ENCODE data around the gene PDCD6IP.
"Not testable (repeated sequence)": the region's sequence is repeated elsewhere in the genome, so short reads cannot be mapped to it uniquely, and the experiment has no call there.

PDCD6IP gene, protein sequence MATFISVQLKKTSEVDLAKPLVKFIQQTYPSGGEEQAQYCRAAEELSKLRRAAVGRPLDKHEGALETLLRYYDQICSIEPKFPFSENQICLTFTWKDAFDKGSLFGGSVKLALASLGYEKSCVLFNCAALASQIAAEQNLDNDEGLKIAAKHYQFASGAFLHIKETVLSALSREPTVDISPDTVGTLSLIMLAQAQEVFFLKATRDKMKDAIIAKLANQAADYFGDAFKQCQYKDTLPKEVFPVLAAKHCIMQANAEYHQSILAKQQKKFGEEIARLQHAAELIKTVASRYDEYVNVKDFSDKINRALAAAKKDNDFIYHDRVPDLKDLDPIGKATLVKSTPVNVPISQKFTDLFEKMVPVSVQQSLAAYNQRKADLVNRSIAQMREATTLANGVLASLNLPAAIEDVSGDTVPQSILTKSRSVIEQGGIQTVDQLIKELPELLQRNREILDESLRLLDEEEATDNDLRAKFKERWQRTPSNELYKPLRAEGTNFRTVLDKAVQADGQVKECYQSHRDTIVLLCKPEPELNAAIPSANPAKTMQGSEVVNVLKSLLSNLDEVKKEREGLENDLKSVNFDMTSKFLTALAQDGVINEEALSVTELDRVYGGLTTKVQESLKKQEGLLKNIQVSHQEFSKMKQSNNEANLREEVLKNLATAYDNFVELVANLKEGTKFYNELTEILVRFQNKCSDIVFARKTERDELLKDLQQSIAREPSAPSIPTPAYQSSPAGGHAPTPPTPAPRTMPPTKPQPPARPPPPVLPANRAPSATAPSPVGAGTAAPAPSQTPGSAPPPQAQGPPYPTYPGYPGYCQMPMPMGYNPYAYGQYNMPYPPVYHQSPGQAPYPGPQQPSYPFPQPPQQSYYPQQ

DNA sequence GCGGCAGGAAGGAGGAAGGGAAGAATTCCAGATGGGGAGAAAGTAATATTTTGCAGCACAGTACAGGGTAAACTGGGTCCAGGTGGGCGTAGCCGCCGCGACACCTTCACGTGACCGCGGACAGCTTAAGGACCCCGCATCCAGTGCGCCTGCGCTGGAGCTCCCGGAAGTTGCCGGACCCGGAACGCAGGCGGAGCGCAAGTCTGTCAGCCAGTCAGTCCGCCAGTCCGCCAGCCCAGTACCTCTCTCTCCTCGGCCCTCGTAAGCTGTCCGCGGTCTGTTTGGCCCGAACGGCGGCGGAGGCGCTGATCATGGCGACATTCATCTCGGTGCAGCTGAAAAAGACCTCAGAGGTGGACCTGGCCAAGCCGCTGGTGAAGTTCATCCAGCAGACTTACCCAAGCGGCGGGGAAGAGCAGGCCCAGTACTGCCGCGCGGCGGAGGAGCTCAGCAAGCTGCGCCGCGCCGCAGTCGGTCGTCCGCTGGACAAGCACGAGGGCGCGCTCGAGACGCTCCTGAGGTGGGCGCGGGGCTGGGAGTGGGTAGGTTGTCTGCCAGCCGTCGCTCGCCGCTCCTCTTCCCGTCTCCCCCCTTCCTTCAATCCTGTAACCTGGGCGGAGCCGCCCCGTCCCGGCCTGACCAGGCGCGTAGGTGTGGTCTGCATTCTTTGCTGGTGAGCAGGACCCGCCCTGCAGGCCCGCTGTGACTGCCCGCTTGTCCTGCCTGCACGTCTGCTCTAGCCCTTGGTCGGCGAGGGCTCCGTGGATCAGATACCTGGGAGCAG lies at the start of gene PDCD6IP:
TSS of gene PDCD6IP (plus strand) at position 213 of the 784 bp plus-strand sequence. CDS start at position 312, 99 bp downstream.
- peak; percentile 92 for ATAC-seq
- DNase-seq = peak; percentile 93

DNA sequence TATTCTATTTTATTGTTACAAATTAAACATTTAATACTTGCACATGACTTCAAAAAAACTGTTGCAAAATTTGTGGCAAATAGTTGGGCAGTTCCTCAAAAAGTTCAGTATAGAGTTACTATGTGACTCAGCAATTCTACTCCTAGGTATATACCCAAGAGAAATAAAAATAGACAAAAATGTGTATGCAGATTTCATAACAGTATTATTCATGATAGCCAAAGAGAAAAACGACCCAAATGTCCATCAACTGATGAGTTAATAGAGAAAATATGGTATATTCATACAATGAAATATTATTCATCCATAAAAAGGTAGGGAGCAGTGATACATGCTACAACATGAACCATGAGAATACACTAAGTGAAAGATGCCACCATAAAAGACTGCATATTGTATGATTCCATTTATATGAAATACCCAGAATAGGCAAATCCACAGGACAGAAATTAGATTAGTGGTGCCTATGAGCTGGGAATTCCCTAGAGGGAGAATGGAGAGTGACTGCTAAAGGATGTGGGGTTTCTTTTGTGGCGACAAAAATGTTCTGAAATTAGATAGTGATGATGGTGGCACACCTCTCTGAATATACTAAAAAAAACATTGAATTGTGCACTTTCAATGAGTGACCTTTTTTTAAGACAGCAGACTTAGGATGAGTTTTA lies 48.8 kb upstream of the PDCD6IP start:
- no peak for DNase-seq
- no peak for ATAC-seq

DNA sequence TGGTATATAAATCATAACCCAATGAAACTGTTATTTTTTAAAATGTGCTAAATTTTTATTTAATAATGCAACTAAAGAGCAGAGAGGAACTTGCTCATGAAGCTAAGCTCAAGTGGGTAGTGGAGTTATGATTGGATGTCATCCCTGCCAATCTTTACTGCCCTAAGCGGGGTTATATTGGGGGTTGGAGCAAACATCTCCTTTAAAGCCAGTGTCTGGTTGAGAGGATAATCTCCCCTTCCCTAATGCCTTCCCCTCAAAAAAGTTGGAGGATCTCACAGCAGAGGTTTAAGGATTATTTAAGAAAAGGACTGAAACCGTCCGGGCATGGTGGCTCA lies 48.2 kb upstream of the PDCD6IP start:
- DNase-seq (no peak), ATAC-seq (no peak)

DNA sequence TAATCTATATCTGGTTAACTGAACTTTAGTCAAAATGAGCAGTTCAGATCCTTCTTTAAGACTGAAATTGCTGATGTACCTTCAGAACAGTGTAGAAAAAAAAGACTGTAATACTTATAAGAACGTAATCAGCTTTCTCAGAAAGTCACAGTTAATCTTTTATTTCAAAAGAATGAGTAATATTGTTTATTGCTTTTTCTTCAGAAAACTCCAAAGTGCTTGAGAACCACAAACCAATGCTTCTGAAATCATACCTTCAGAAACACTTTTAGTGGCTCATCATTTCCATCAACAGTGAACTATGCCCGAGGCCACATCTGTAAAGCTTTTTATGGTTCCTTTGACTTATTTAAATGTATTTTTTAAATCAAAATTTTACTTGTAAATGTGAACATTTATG lies 47.1 kb upstream of the PDCD6IP start:
- DNase-seq (no peak), ATAC-seq (no peak)

DNA sequence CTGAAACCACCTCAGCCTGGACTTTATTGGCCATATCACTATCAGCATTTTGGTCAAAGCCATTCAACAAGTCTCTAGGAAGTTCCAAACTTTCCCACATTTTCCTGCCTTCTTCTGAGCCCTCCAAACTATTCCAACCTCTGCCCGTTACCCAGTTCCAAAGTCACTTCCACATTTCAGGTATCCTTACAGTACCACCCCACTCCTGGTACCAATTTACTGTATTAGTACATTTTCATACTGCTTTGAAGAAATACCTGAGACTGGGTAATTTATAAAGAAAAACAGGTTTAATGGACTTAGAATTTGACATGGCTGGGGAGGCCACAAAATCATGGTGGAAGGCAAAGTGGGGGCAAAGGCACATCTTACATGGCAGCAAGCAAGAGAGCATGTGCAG lies 44.0 kb upstream of the PDCD6IP start:
- not testable (repeated sequence) for ATAC-seq, DNase-seq

DNA sequence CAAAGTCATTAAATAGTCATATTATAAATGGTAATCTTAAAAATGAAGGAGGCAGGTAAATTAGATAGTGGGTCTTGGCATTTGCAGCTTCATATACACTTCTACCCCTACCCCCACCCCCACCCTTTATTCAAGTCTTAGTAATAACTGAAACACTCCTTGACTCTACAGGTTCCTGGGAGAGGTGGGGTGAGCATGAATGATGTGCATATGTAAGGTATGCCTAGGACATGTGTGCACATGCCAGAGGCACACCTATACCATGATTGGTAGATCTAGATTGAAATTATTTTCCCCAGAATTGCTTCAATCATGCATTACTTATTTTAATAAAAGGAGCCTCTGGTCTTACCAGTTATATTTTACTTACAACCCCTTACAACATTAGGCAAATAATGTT lies 40.1 kb upstream of the PDCD6IP start:
- no peak for DNase-seq
- ATAC-seq = no peak

DNA sequence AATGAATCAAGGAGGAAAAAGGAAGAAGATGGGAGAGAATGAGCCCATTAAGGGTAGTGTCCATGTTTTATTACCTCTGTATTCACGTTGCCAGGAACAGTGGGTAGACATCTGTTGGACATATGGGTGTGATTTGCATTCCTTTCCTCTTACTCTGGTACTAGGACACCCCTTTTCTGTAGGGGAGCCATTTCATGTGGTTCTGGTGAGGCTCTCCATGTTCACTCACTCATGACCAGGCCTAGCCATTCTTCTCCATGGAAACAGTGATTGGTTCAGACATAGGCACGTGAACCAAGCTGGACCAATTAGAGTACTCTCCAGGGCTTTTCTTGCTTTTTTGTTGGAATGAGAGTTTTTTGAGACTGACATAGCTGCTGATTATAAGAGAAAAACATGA lies 39.6 kb upstream of the PDCD6IP start:
- DNase-seq = no peak
- no peak for ATAC-seq

DNA sequence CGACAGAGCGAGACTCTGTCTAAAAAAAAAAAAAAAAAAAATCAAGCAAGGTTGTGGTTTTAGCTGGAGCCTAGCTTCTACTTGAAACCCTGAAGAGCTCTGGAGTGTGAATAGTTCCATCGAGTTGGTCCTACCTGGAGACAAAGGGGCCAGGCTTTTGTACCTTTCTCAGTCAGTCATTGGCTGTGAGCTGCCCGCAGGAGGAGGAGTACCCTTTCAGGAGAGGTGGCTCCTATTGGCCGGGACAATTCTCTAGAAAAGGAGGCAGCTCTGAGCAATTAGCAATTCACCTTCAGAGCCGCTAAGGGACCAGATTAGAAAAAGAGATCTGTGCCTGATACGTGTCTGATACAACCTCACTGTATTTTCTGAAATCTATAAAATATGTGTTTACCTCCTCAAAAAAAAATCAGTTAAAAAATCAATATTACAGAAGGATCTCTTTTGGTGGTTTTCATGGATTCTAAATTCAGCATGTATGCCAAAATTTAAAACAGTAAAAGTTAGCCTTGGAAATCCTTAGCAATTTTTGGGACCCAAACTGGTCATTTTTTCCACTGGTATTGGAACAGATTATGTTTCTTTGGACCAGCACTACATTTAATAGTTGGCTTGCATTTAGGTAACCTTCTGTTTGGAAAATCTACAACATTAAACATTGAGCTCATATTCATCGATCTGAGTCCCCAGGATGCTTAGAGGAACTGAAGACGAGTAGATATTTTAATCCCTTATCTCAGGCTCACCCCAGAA lies 29.7 kb upstream of the PDCD6IP start:
- ATAC-seq (no peak), DNase-seq (no peak)

DNA sequence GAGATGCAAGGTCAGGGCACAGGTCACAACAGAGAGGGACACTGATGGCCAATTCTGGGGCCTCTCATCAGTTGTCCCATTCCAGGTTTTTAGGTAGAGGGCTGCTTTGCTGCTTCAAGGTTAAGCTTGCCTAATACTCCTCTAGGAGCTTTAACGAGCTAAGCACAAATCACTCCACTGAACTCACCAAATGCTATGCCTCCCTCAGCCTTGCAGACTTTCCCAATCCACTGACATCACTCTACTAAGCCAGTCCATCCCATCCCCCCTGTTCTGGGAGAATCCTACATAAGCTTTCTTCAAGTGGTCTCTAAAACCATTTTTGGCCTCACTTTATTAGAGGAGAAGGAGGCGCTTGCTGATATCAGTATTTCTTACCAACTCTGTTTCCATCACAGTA lies 24.8 kb upstream of the PDCD6IP start:
- ATAC-seq = no peak
- no peak for DNase-seq

DNA sequence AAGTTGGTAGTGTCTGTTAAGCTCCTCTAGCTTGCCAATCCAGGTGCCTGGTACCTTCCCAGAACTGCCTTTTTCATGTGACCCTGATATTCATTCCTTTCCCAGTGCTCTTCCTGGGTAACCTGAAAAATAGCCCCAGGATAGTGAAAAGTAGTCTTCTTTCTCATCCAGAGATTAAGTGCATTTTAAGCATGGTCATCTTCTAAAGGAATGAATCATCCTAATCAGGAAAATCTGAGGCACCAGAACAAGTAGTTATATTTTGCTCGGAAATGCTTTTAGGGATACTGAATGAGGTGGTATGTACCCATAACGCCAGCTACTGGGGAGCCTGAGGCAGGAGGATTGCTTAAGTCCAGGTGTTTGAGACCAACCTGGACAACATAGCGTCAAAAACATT lies 23.1 kb upstream of the PDCD6IP start:
- DNase-seq (no peak), ATAC-seq (no peak)

DNA sequence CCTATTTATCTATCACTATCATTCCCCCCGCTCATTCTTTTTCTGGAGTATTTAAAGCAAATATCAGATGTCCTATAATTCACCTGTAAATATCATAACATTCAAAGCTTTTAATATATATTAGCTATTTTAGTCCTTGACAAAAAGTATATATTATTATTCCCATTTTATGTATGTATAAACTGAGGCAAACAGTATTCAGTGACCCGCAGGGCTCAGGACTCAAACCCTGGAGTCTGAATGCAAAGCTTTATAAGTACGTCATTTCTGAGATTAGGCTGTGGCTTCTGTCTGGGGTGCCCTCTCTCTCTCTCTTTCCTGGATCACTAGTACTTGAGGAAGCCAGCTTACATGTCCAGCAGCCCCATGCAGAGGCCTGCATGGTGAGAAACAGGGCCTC lies 20.4 kb upstream of the PDCD6IP start:
- DNase-seq = no peak
- ATAC-seq = no peak

DNA sequence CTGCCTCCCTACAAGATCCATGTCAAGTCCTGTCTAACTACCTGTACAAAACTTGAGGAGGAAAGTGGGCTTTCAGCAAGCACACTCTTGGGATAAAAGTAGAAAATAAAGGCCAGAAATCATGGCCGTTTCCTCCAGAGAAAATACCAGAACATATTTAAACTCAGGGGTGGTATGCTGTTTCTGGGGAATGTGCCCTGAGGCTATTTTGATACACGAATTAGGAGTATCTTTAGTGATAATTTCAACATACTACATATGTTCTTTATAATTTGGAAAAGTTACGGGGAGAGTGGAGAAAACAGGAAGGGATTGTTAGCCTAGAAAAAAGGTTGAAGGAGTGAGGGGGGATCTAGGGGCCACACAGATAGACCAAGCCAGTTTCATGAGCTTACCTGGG lies 18.7 kb upstream of the PDCD6IP start:
- DNase-seq (no peak), ATAC-seq (no peak)

DNA sequence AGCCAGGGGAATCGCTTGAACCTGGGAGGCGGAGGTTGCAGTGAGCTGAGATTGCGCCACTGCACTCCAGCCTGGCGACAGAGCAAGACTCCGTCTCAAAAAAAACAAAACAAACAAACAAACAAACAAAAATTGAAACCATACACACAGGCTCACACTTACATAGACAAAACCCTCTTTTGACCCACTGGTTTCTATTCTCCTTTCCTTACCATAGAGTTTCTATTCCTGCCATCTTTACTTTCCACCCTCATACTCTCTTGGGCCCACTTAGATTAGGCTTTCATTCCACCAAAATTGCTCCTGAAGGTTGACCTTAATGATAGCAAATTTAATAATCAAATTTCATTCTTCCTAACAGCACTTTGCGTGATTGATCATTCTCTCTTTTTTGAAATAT lies 17.0 kb upstream of the PDCD6IP start:
- not testable (repeated sequence) for DNase-seq, ATAC-seq

DNA sequence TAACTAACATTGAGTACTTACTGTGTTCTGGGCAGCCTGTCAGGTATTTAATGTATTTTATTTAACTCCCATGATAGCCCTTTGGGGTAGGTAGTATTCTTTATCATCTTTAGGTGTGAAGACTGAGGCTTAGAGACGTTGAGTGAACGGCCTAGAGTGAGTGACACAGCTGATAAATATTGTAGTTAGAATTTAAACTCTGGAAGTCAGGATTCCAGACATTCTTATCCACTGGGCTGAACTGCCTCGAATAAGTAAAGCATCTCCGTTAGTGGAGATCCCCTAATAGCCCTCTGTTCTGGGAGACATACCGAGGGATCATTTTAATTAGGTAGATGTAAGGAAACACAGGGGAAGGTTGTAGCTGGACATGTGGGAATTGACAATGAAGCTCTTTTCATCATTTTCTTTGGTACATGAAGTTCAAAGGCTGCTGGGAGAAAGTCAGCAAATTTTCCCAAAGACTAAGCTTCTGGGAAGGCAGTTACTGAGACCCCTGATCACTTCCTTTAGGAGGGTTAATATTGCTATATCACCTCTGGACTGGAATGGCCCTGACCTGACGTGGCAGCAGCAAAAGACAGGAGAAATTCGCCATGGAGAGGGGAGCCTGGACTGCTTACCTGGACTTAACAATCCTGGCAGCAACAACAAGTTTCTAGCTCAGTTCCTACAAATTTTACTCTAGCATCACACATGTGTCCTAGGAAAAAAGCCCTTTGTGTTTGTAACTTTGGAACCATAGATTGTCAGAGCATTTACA lies 11.7 kb upstream of the PDCD6IP start:
- DNase-seq (no peak), ATAC-seq (no peak)

DNA sequence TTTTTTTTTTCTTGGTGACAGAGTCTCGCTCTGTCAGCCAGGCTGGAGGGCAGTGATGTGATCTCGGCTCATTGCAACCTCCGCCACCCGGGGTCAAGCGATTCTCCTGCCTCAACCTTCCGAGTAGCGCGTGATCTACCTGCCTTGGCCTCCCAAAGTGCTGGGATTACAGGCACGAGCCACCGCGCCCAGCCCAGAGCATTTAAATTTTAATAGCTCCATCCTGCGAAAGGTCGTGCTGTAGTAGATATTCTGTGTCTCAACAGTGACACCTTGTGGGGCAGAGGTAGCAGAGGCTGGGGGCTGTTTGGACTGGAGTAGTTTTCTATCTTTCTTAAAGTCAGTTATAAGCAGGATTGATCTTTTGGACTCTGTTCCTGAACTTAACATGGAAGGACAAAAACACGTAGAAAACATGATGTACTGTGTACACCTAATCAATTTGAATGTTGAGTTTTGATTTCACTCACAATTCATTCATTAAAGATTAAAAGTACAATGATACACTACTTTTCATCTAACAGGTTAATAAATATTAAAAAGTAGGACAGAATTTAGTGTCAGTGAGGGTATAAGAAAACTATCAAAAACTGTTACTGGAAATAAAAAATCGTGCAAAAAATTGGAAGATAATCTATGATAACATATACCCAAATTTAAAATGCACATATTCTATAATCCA lies 11.0 kb upstream of the PDCD6IP start:
- peak; percentile 52 for DNase-seq
- peak; percentile 85 for ATAC-seq

DNA sequence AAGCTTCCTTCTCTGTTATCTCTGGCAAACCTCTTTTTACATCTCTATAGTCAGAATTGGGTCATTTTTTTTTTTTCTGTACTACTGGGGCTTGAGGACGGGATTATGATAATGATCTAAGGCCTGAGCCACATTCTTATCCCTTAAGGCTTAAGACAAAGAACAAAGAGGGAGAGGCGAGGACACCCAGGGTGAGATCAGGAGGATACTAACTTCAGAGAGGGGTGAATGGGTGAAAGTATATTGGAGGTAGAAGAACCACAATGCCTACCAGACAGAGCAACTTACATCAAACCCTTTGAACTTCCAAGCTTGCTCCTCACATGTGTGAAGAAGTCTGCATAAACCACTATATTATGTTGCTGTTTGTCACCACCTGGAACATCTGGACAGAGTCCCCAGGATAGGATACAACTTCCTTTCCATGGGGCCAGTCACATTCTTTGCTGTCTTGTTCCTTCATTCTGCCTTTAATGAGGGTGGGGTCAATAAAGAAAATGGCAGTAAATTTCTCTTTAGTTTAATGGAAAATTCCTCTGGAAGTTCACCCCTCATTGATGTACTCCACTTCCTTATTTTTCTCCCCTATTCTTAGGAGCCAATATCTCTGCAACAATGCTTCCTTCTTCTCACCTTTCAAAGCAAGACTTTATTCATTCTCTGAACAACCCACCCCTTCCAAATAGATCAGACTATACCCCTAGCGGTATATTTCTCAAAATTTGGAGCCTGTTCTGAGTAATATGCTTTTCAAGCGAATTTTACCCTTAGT lies 9.1 kb upstream of the PDCD6IP start:
- no peak for DNase-seq
- ATAC-seq = no peak

DNA sequence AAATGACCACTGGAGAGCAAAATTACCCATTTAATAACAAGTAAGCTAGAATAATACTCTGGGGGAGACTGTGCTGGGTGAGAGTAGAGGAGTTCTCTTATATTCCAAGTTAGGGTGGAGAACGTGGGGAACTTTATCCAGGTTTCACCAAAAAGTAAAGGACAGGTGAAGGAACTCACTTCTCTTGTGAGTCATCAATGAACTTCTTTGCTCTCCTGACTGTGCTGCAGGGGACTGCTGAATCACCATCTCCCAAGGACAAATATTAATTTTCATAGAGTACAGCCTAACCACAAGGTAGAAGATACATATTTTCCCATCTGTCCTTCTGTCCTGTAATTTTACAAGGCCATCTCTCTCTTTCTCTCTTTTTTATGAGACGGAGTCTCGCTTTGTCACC lies 8.3 kb upstream of the PDCD6IP start:
- no peak for ATAC-seq
- no peak for DNase-seq

DNA sequence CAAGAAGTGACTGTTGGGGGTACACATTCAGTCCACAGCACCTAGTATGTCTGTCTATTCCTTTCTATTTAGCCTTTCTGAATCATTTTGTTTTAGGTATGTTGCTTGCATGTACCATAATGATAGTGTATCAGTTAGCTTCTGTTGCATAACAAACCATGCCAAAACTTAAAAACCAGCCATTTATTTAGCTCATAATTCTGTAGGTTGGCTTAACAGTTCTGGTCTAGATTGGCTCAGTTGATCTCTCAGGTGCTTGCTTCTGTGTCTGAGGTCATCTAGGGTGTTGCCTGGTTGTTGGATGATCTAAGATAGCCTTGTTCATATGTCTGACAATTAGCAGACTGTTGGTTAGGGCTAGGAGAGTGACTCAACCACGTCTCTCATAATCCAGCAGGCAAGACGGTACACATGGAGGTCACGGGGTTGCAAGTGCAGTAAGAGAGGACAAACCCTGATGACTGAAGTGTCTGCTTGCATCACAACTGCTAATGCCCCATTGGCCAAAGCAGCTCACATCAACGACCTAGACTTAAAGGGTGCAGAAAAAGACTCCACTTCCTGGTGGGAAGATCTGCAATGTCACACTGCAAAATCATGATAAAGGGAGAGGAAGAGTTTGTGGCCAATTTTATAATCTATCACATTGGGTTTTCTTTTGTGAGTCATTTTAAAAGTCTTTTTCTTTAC lies 6.8 kb upstream of the PDCD6IP start:
- DNase-seq = no peak
- ATAC-seq = peak; percentile 70

All from stimulated activated naive CD8-positive, alpha-beta T cell treated with anti-CD3 and anti-CD28 coated beads, Interleukin-15, Interleukin-2, amounts not matched to agents 100 U/mL and 50 U/mL, for 24 hours (primary cell).